ENCODE data around the gene TRAPPC13. TPM values are rescaled to one million over a fixed set of nuclear protein-coding genes. Genes with fewer than 3 reads are reported as not detected.

Gene TRAPPC13
- total and polyA plus RNA-seq, 2 donors (not counting 1 experiment from before 2014, with no cell fraction given): 22.8 to 34.8 TPM

- Histone ChIP-seq H3K36me3 (ENCODE audit: control insufficient read depth, insufficient read depth, low read length) (no peaks in the 10 kb centered on the region), H2AFZ (ENCODE audit: low read length) (no peak overlapping the region), H3K9me3 (ENCODE audit: control insufficient read depth, insufficient read depth, low read depth, low read length) (no peaks in the 10 kb centered on the region), H3K27me3 (ENCODE audit: control insufficient read depth, insufficient read depth, low read length) (no peaks in the 10 kb centered on the region), H3K4me2 (ENCODE audit: extremely low read depth, insufficient read depth, low read length) (no peak overlapping the region), H3K27ac (ENCODE audit: insufficient read depth, low read length) (no peak overlapping the region), H3K4me1 (ENCODE audit: control insufficient read depth, extremely low read depth, insufficient read depth, low read length) (no peaks in the 10 kb centered on the region), H3K79me2 (ENCODE audit: control insufficient read depth, insufficient read depth, low read length) (no peaks in the 10 kb centered on the region), H3K4me3 (replicated peaks in 1 of 4; ENCODE audit: control extremely low read depth in 1 of 4, insufficient read depth in 1 of 4, low read depth in 3 of 4, low read length in 4 of 4) (no peak overlapping the region), H4K20me1 (ENCODE audit: control insufficient read depth, extremely low read depth, insufficient read depth, low read length) (no peaks in the 10 kb centered on the region), H3K9ac (ENCODE audit: insufficient read depth, low read length) (no peak overlapping the region)
- TF ChIP-seq, protein P1, sequence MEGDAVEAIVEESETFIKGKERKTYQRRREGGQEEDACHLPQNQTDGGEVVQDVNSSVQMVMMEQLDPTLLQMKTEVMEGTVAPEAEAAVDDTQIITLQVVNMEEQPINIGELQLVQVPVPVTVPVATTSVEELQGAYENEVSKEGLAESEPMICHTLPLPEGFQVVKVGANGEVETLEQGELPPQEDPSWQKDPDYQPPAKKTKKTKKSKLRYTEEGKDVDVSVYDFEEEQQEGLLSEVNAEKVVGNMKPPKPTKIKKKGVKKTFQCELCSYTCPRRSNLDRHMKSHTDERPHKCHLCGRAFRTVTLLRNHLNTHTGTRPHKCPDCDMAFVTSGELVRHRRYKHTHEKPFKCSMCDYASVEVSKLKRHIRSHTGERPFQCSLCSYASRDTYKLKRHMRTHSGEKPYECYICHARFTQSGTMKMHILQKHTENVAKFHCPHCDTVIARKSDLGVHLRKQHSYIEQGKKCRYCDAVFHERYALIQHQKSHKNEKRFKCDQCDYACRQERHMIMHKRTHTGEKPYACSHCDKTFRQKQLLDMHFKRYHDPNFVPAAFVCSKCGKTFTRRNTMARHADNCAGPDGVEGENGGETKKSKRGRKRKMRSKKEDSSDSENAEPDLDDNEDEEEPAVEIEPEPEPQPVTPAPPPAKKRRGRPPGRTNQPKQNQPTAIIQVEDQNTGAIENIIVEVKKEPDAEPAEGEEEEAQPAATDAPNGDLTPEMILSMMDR (conservative IDR thresholded peaks at IDR 0.05 in 1 of 2, IDR thresholded peaks at IDR 0.05 in 1 of 2; ENCODE audit: low read depth in 1 of 2, low read length in 2 of 2): no peak
- no peak for TF ChIP-seq EZH2 (IDR thresholded peaks at IDR 0.05; ENCODE audit: low read length, missing control alignments)
- no peak for DNase-seq (ENCODE audit: low read depth in 2 of 2)
These were observed 68.3 kb downstream of the TRAPPC13 start for GRCh38 chr5:65693121-65693520.

DNA sequence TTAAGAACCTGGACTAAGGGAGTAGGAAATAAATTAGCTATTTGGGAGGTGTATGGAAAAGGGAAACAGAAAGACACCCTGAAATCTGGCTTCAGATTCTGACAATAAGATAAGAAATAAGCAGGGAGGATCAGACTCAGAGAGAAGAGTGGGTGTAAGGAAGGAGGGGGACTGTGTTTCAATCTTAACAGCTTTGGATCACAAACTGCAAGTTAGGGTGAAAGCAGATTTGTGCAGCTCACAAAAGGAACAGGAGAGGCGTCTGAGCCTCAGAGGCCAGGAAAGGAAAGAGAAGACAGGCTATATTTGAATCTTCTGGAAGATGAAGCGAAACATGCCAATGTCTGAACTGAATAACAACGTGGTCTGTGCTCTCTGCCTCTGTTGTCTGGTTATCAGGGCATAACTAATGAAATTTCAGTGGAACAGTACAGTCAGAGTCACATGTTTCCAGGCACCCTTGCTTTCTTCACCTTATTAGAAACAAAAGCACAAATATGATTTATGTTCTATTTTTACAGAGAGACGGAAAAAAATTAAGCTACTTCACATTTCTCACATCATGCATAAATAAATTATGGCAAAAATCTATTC is 70.4 kb downstream of the TRAPPC13 start:
- H3K9ac ChIP-seq (ENCODE audit: insufficient read depth, low read length): no peak overlapping the region
- H3K27ac ChIP-seq (ENCODE audit: insufficient read depth, low read length): no peak overlapping the region
- no peaks in the 10 kb centered on the region for H3K4me1 ChIP-seq (ENCODE audit: control insufficient read depth, extremely low read depth, insufficient read depth, low read length)
- H3K79me2 ChIP-seq (ENCODE audit: control insufficient read depth, insufficient read depth, low read length): no peaks in the 10 kb centered on the region
- DNase-seq (ENCODE audit: low read depth in 2 of 2): peak in 1 of 2 donors; percentile 1
- H3K36me3 ChIP-seq (ENCODE audit: control insufficient read depth, insufficient read depth, low read length): no peaks in the 10 kb centered on the region
- no peak overlapping the region for H2AFZ ChIP-seq (ENCODE audit: low read length)
- no peaks in the 10 kb centered on the region for H4K20me1 ChIP-seq (ENCODE audit: control insufficient read depth, extremely low read depth, insufficient read depth, low read length)
- H3K27me3 ChIP-seq (ENCODE audit: control insufficient read depth, insufficient read depth, low read length): no peaks in the 10 kb centered on the region
- H3K9me3 ChIP-seq (ENCODE audit: control insufficient read depth, insufficient read depth, low read depth, low read length): no peaks in the 10 kb centered on the region
- no peak overlapping the region for H3K4me2 ChIP-seq (ENCODE audit: extremely low read depth, insufficient read depth, low read length)
- no peak for TF ChIP-seq EZH2 (IDR thresholded peaks at IDR 0.05; ENCODE audit: low read length, missing control alignments)
- TF ChIP-seq, protein P1 (conservative IDR thresholded peaks at IDR 0.05 in 1 of 2, IDR thresholded peaks at IDR 0.05 in 1 of 2; ENCODE audit: low read depth in 1 of 2, low read length in 2 of 2): no peak
- no peak overlapping the region for H3K4me3 ChIP-seq (replicated peaks in 1 of 4; ENCODE audit: control extremely low read depth in 1 of 4, insufficient read depth in 1 of 4, low read depth in 3 of 4, low read length in 4 of 4)

DNA sequence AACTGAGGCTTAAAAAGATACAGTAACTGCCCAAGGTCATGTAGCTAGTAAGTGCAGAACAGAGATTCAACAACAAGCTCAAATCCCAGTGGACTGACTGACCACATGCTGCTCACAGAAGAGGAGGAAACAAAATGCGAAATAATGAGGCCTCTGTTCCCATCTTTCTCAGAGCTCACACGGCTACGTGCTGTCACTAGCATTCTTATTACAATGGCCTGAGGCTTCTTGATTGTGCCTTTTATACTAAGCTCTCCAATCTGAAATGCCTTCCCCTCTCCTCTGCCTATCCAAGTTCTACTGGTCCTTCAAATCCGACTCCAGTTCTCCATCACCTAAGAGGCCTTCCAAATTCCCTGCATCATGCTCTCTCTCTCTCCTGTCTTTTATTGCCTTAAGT is 71.1 kb downstream of the TRAPPC13 start:
- TF ChIP-seq EZH2 (IDR thresholded peaks at IDR 0.05; ENCODE audit: low read length, missing control alignments): no peak
- TF ChIP-seq, protein P1 (conservative IDR thresholded peaks at IDR 0.05 in 1 of 2, IDR thresholded peaks at IDR 0.05 in 1 of 2; ENCODE audit: low read depth in 1 of 2, low read length in 2 of 2): no peak
- Histone ChIP-seq H3K9ac (ENCODE audit: insufficient read depth, low read length) (no peak overlapping the region), H3K4me2 (ENCODE audit: extremely low read depth, insufficient read depth, low read length) (no peak overlapping the region), H2AFZ (ENCODE audit: low read length) (no peak overlapping the region), H3K36me3 (ENCODE audit: control insufficient read depth, insufficient read depth, low read length) (no peaks in the 10 kb centered on the region), H4K20me1 (ENCODE audit: control insufficient read depth, extremely low read depth, insufficient read depth, low read length) (no peaks in the 10 kb centered on the region), H3K27me3 (ENCODE audit: control insufficient read depth, insufficient read depth, low read length) (no peaks in the 10 kb centered on the region), H3K9me3 (ENCODE audit: control insufficient read depth, insufficient read depth, low read depth, low read length) (no peaks in the 10 kb centered on the region), H3K4me1 (ENCODE audit: control insufficient read depth, extremely low read depth, insufficient read depth, low read length) (no peaks in the 10 kb centered on the region), H3K27ac (ENCODE audit: insufficient read depth, low read length) (no peak overlapping the region), H3K4me3 (replicated peaks in 1 of 4; ENCODE audit: control extremely low read depth in 1 of 4, insufficient read depth in 1 of 4, low read depth in 3 of 4, low read length in 4 of 4) (no peak overlapping the region), H3K79me2 (ENCODE audit: control insufficient read depth, insufficient read depth, low read length) (no peaks in the 10 kb centered on the region)
- no peak for DNase-seq (ENCODE audit: low read depth in 2 of 2)
